ENCODE data around the gene HMCN2.

GRCh38 chr9:130390390-130390789 lies 124.8 kb downstream of the HMCN2 start:
- no peak for TF ChIP-seq CTCF (IDR thresholded peaks at IDR 0.05)
- no peak for TF ChIP-seq USF2 (IDR thresholded peaks at IDR 0.05)
